GM10266 (cell line): ENCODE measurements around the gene OR52H1.

Experiments used
- DNase-seq: peaks from one replicate; pipeline ENCODE4 v3.0.0; 2012; ENCODE audit errors: extremely low spot score
- CTCF ChIP-seq: IDR thresholded peaks from 2 replicates; pipeline ENCODE4 v1.5.1; 2012; ENCODE audit warnings: mild to moderate bottlenecking, low read depth; ENCODE audit not compliant: control insufficient read depth, insufficient read depth; ENCODE audit errors: missing control alignments

OR52H1 gene

GRCh38 chr11:5531053-5531831, 17.1 kb downstream of the OR52H1 start:
- TF ChIP-seq CTCF: no peak
- DNase-seq: no peak

- TF ChIP-seq CTCF: no peak
- DNase-seq: no peak
Observed at GRCh38 chr11:5528495-5528894, 19.8 kb downstream of the OR52H1 start.

GRCh38 chr11:5527716-5528115, 20.6 kb downstream of the OR52H1 start:
- DNase-seq: no peak

GRCh38 chr11:5524756-5525155, 23.6 kb downstream of the OR52H1 start:
- TF ChIP-seq CTCF: no peak
- DNase-seq: no peak

More at GRCh38 chr11:5527716-5528115, 20.6 kb downstream of the OR52H1 start:
- no peak for TF ChIP-seq CTCF

GRCh38 chr11:5522308-5522707, 26.0 kb downstream of the OR52H1 start:
- no peak for DNase-seq
- no peak for TF ChIP-seq CTCF

- DNase-seq: no peak
- no peak for TF ChIP-seq CTCF
Observed at GRCh38 chr11:5521540-5521939, 26.8 kb downstream of the OR52H1 start.

- DNase-seq: no peak
- TF ChIP-seq CTCF: no peak
Observed at GRCh38 chr11:5516599-5516998, 31.7 kb downstream of the OR52H1 start, which contains the start of gene UBQLNL. Gene UBQLNL, minus strand, starts transcription at chr11:5516699. Its CDS starts 258 bp downstream, at chr11:5516441.
